Caco-2 (cell line): ENCODE data around the gene OSMR. TPM values are rescaled to one million over a fixed set of nuclear protein-coding genes. Genes with fewer than 3 reads are reported as not detected.

Source experiments
- BruUV-seq: library from RNA; stranded (reverse); fragments of 400-500 nt; replicated peaks from 2 replicates; lab custom pipeline; 2021; lab: Mats Ljungman, UMichigan
- CTCF ChIA-PET: fragments of 300-600 bp; sonication (Branson Sonifier 250); formaldehyde crosslinking; loops from one replicate; lab custom pipeline; 2022; ENCODE audit warnings: antibody characterized with exemption; lab: Charles Lee
- POLR2A ChIA-PET: fragments of 300-600 bp; sonication (Branson Sonifier 250); formaldehyde crosslinking; loops from one replicate; lab custom pipeline; 2022; ENCODE audit warnings: antibody characterized with exemption; lab: Charles Lee
- DNase-seq, 2 experiments: peaks; one replicate each; pipeline versions ENCODE4 v3.0.0 to v3.0.0-alpha.2; 2020 to 2022
- H3K27me3 ChIP-seq: replicated peaks from 2 replicates; pipeline ENCODE4 v1.6.0; 2011; ENCODE audit warnings: low read length; ENCODE audit not compliant: control insufficient read depth, insufficient read depth
- H3K36me3 ChIP-seq: 2 replicates; pipeline ENCODE4 v1.5.1; 2011; ENCODE audit warnings: low read length; ENCODE audit not compliant: control insufficient read depth, insufficient read depth
- H3K4me1 ChIP-seq: fragments of 250-450 bp; sonication (Bioruptor Pico); 2 replicates; pipeline ENCODE4 v1.5.1; 2020; ENCODE audit warnings: mild to moderate bottlenecking
- H3K4me3 ChIP-seq: 2 replicates; pipeline ENCODE4 v1.5.1; 2011; ENCODE audit warnings: low read depth, mild to moderate bottlenecking, control low read depth, low read length
- H3K9me3 ChIP-seq: fragments of 250-450 bp; sonication (Bioruptor Pico); 2 replicates; pipeline ENCODE4 v1.5.1; 2020; ENCODE audit warnings: mild to moderate bottlenecking, moderate library complexity
- H3K27ac Mint-ChIP-seq: one replicate; pipeline ENCODE4 v1.8.0; 2022; ENCODE audit warnings: mixed read lengths; ENCODE audit not compliant: unreplicated experiment
- H3K27me3 Mint-ChIP-seq: one replicate; pipeline ENCODE4 v1.8.0; 2022; ENCODE audit warnings: mixed read lengths; ENCODE audit not compliant: insufficient read depth, unreplicated experiment
- H3K36me3 Mint-ChIP-seq: one replicate; pipeline ENCODE4 v1.8.0; 2022; ENCODE audit warnings: mild to moderate bottlenecking, mixed read lengths; ENCODE audit not compliant: insufficient read depth, unreplicated experiment
- H3K4me1 Mint-ChIP-seq: one replicate; pipeline ENCODE4 v1.8.0; 2022; ENCODE audit warnings: low read depth, mixed read lengths; ENCODE audit not compliant: unreplicated experiment
- H3K4me3 Mint-ChIP-seq: one replicate; pipeline ENCODE4 v1.8.0; 2022; ENCODE audit warnings: mild to moderate bottlenecking, moderate library complexity, mixed read lengths; ENCODE audit not compliant: unreplicated experiment
- H3K9me3 Mint-ChIP-seq: one replicate; pipeline ENCODE4 v1.8.0; 2022; ENCODE audit warnings: mixed read lengths; ENCODE audit not compliant: unreplicated experiment
- CTCF ChIP-seq, 2 experiments: fragments of 200-600 bp in 1 of 2; IDR thresholded peaks; 1 replicate in 1 of 2; 2 replicates in 1 of 2; pipeline versions ENCODE4 v1.5.1 to v1.8.0; 2011 to 2022; ENCODE audit warnings: antibody characterized with exemption in 1 of 2, control low read depth in 1 of 2, inconsistent platforms in 1 of 2, low read depth in 1 of 2, low read length in 1 of 2, mild to moderate bottlenecking in 1 of 2, moderate library complexity in 1 of 2; ENCODE audit not compliant: insufficient read depth in 1 of 2, severe bottlenecking in 1 of 2, unreplicated experiment in 1 of 2
- intact Hi-C: fragments of 100-400 bp; cut with micrococcal nuclease; formaldehyde crosslinking; loops from one replicate; pipeline ENCODE4 v1.10.0; 2022; ENCODE audit not compliant: unreplicated experiment
- total RNA-seq: library from RNA; stranded (reverse); gene quantifications from 2 replicates; pipeline ENCODE4 v1.2.3, GENCODE V29; 2022

The OSMR gene
- total RNA-seq, 1 experiment from 2014 or later, result 0.11 TPM

GRCh38 chr5:38867032-38867398, 21.2 kb downstream of the OSMR start:
- H3K4me3 Mint-ChIP-seq, result no peak overlapping the region
- CTCF ChIA-PET, result no interaction called here

GRCh38 chr5:38867416-38867815, 21.6 kb downstream of the OSMR start:
- CTCF ChIA-PET, result no interaction called here
- Histone ChIP-seq H3K36me3 (no peaks in the 10 kb centered on the region), H3K27me3 (no peaks in the 10 kb centered on the region), H3K9me3 (peaks cover 13% of the 10 kb centered on the region; the same call in 1 of the 2 replicates), H3K4me3 (no peak overlapping the region), H3K4me1 (peaks cover 13% of the 10 kb centered on the region)
- H3K27me3 Mint-ChIP-seq, result no peaks in the 10 kb centered on the region
- peaks cover 35% of the 10 kb centered on the region for H3K9me3 Mint-ChIP-seq
- intact Hi-C loops, result no loop called here
- H3K27ac Mint-ChIP-seq, result no peak overlapping the region
- no peak overlapping the region for H3K4me3 Mint-ChIP-seq
- DNase-seq, result no peak
- no peaks in the 10 kb centered on the region for H3K36me3 Mint-ChIP-seq
- H3K4me1 Mint-ChIP-seq, result peaks cover 6% of the 10 kb centered on the region
- POLR2A ChIA-PET, result no interaction called here
- TF ChIP-seq CTCF (IDR thresholded peaks at IDR 0.05; ENCODE audit: insufficient read depth in 1 of 2, low read depth in 1 of 2, low read length in 1 of 2, severe bottlenecking in 1 of 2, unreplicated experiment in 1 of 2), result no peak
- no TSS peak for BruUV-seq

More at GRCh38 chr5:38867032-38867398, 21.2 kb downstream of the OSMR start:
- peaks cover 9% of the 10 kb centered on the region; the same call in 1 of the 2 replicates for H3K4me1 ChIP-seq
- no peak for DNase-seq
- Mint-ChIP-seq H3K36me3 (no peaks in the 10 kb centered on the region), H3K27ac (no peak overlapping the region), H3K27me3 (no peaks in the 10 kb centered on the region), H3K9me3 (peaks cover 35% of the 10 kb centered on the region), H3K4me1 (peaks cover 2% of the 10 kb centered on the region)
- H3K9me3 ChIP-seq, result peaks cover 13% of the 10 kb centered on the region; the same call in 1 of the 2 replicates
- H3K36me3 ChIP-seq, result no peaks in the 10 kb centered on the region
- intact Hi-C loops, result no loop called here
- H3K4me3 ChIP-seq, result no peak overlapping the region
- POLR2A ChIA-PET, result no interaction called here
- TF ChIP-seq CTCF (IDR thresholded peaks at IDR 0.05; ENCODE audit: insufficient read depth in 1 of 2, low read depth in 1 of 2, low read length in 1 of 2, severe bottlenecking in 1 of 2, unreplicated experiment in 1 of 2), result no peak
- no peaks in the 10 kb centered on the region for H3K27me3 ChIP-seq
- no TSS peak for BruUV-seq

GRCh38 chr5:38870595-38870994, 24.8 kb downstream of the OSMR start:
- ChIA-PET CTCF (no interaction called here), POLR2A (no interaction called here)
- no peak for DNase-seq
- H3K36me3 Mint-ChIP-seq, result no peaks in the 10 kb centered on the region
- H3K27me3 ChIP-seq, result no peaks in the 10 kb centered on the region
- H3K9me3 Mint-ChIP-seq, result peaks cover 12% of the 10 kb centered on the region
- H3K4me3 ChIP-seq, result no peak overlapping the region
- intact Hi-C loops, result no loop called here
- no peak overlapping the region for H3K4me3 Mint-ChIP-seq
- no peaks in the 10 kb centered on the region for H3K9me3 ChIP-seq
- no peaks in the 10 kb centered on the region for H3K27me3 Mint-ChIP-seq
- no peak overlapping the region for H3K27ac Mint-ChIP-seq
- peaks cover 21% of the 10 kb centered on the region for H3K4me1 ChIP-seq
- H3K36me3 ChIP-seq, result no peaks in the 10 kb centered on the region
- peaks cover 13% of the 10 kb centered on the region for H3K4me1 Mint-ChIP-seq
- no TSS peak for BruUV-seq
- TF ChIP-seq CTCF (IDR thresholded peaks at IDR 0.05; ENCODE audit: insufficient read depth in 1 of 2, low read depth in 1 of 2, low read length in 1 of 2, severe bottlenecking in 1 of 2, unreplicated experiment in 1 of 2), result no peak
